GM19324 (cell line): ENCODE results near the gene ARHGEF3.
"Not testable (repeated sequence)": the region's sequence is repeated elsewhere in the genome, so short reads cannot be mapped to it uniquely, and the experiment has no call there.

Experiments
- ATAC-seq: cut with Tn5 transposase; IDR thresholded peaks from one replicate; pipeline ENCODE4 v1.9.1; 2021; ENCODE audit warnings: mild to moderate bottlenecking, moderate library complexity; ENCODE audit not compliant: unreplicated experiment, low FRiP score

The ARHGEF3 gene

DNA sequence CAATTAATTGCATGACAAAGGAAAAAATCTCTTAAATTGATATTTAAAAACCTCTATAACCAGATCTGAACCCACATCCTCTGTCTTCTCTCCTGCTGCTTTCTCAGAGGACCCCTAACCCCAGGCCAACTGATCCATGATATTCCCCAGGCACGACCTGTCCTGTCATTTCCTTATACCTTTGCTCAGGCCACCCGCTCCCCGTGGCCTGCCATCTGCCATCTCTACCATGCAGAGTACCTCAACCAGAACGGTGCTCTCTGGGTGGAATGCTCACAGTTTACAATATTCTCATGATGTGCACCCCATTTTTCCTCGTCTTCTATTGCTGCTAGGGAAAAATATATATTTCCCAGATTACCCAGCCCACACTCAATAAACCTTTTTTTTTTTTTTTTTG, 57.7 kb downstream of the ARHGEF3 start:
- ATAC-seq, result no peak

GRCh38 chr3:56742887-56743286, 58.9 kb downstream of the ARHGEF3 start:
- ATAC-seq, result no peak

GRCh38 chr3:56739036-56739435, 62.7 kb downstream of the ARHGEF3 start:
- no peak for ATAC-seq

DNA sequence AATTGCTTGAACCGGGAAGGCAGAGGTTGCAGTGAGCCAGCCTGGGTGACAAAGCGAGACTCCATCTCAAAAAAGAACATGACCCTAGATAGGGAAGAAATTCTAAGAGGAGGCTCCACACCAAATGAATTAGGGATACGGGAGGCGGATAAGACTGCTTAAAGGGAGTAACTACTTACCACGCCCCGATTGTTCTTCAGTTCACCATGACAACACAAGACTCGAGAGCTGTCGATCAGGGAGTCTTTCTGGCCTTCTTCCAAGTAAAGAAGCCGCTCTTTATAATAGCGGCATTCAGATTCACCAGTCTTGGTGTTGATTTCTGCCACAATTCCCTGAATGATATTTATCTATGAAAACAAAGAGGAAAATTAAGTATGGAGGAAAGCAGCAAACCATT, 64.7 kb downstream of the ARHGEF3 start:
- ATAC-seq, result no peak

- ATAC-seq, result no peak
Measured at GRCh38 chr3:56732109-56732508, 69.6 kb downstream of the ARHGEF3 start.

DNA sequence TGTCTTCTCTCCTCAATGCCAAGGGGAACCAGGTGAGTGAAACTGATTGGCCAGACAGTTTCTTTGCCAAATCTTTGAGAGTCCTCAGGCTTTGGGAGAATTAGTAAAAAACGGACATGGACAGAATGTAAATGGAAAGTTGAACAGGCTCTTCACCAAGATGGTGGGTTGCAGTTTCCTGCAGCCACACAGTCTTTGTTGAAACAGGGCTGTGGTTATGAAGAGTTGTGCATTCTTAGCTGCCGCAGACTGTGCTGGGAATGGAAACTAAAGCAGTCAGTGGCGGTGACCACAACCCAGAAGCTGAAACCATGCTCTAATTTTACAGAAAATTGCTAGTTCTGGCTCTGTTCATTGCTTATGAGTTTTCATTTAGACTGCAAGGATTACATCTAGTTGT, 76.6 kb downstream of the ARHGEF3 start:
- ATAC-seq, result peak; percentile 95

DNA sequence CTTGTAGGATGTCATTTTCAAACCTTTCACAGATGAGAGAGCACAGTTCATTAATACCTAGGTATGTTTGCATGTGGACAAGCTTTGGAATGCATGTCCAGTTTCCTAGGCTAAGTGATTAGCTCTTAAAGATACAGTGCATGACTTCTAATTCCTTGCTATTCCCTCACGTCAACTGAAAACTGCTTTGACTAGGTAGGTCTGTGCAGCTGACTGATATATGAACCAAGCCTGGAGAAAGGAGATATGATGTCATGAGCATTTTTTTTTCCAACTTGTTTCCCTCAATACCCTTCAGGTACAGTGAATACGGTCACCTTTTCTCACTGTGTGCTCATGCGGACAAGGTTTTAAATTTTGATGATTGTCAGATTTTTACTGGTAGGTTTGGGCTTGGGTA, 77.1 kb downstream of the ARHGEF3 start:
- no peak for ATAC-seq

GRCh38 chr3:56720849-56721248, 80.9 kb downstream of the ARHGEF3 start:
- ATAC-seq, result no peak

GRCh38 chr3:56718809-56719208, 82.9 kb downstream of the ARHGEF3 start:
- not testable (repeated sequence) for ATAC-seq

- no peak for ATAC-seq
Measured at GRCh38 chr3:56711344-56711743, 90.4 kb downstream of the ARHGEF3 start.

DNA sequence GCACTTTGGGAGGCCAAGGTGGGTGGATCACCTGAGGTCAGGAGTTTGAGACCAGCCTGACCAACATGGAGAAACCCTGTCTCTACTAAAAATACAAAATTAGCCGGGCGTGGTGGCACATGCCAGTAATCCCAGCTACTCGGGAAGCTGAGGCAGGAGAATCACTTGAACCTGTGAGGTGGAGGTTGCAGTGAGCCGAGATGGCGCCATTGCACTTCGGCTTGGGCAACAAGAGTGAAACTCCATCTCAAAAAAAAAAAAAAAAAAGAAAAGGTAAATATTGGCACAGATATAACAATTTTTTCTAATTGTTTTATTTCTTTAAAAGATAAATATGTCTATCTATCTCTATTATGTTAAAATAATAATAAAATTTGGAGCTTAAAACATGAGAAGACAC, 94.3 kb downstream of the ARHGEF3 start:
- not testable (repeated sequence) for ATAC-seq

DNA sequence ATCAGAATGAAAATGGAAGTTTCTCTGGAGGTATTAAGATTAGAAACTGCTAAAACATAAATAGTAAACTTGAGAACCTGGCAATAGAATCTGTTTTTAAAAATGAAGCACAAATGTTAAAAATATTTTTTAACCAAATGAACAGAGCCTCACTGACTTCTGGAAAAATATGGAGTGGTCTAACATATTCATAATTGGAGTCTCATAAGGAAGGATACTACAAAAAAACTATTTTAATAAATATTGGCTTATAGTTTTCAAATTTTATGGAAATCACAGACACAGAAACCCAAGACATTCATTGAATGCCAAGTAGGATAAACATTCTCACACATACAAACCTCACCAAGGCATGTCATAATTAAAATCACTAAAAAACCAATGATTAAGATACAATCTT, 95.1 kb downstream of the ARHGEF3 start:
- ATAC-seq, result no peak

DNA sequence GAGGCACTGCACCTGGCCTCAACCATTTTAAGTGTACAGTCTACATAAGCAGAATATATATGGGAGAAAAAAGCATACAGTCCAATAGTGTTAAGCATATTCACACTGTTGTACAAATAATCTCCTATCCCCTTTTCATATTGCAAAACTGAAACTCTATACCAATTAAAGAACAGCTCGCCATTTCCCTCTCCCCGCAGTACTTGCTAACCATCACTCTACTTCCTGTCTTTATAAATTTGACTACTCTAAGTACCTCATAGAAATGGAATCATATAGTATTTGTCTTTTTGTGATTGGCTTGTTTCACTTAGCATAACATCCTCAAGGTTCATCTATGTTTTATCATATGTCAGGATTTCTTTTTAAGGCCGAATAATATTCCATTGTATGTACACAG, 97.0 kb downstream of the ARHGEF3 start:
- no peak for ATAC-seq

DNA sequence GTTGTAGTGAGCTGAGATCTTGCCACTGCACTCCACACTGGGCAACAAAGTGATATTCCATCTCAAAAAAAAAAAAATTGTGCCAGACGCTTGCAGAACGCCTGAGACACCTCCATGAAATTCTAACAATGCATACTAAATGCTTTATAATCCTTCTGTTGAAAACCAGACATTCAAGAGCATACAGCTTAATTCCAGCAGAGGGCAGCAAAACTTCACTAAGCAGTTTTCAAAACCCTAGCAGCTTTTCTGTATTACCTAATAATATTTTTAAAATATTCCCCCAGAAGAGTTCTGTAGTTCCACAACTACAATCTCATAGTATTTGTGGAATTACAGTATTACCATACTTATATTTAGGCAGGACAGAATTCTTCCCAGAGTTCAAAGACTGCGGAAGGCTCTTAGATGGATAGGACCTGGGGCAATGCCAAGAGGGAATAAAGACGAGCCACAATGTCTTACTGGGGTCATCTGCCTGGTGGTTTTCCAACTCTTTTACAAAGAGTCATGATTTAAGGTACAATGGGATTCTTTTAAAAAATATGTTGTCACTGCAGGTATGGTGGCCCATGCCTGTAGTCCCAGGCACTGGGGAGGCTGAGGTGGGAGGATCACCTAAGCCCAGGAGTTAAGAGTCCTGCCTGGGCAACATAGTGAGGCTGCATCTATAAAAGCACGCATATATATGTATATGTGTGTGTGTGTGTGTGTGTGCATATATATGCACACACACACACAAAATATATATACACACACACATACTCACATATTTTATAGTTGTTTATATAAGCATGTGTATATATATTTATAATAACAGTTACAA, 99.0 kb downstream of the ARHGEF3 start:
- ATAC-seq, result no peak

GRCh38 chr3:56700151-56700550, 101.6 kb downstream of the ARHGEF3 start:
- ATAC-seq, result no peak

- ATAC-seq, result no peak
Measured at GRCh38 chr3:56694867-56695683, 106.7 kb downstream of the ARHGEF3 start.

DNA sequence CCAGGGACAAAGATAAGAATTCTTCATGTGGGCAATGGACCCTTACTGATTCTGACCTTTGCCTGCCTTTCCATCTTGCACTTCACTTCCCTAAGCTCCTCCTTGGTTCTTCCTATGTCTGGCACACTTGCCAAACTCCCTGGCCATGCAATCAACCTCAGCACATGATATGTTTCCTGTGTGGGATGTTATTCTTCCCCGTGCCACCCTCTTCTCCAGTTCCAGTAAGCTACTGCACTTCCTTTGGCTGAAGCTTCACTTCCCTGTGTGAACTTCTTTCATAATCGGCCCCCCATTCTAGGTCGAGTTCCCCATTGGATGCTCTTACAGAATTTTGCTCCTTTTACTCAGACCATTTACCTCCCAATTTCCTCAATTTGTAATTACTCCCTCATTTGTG, 108.0 kb downstream of the ARHGEF3 start:
- ATAC-seq, result no peak

DNA sequence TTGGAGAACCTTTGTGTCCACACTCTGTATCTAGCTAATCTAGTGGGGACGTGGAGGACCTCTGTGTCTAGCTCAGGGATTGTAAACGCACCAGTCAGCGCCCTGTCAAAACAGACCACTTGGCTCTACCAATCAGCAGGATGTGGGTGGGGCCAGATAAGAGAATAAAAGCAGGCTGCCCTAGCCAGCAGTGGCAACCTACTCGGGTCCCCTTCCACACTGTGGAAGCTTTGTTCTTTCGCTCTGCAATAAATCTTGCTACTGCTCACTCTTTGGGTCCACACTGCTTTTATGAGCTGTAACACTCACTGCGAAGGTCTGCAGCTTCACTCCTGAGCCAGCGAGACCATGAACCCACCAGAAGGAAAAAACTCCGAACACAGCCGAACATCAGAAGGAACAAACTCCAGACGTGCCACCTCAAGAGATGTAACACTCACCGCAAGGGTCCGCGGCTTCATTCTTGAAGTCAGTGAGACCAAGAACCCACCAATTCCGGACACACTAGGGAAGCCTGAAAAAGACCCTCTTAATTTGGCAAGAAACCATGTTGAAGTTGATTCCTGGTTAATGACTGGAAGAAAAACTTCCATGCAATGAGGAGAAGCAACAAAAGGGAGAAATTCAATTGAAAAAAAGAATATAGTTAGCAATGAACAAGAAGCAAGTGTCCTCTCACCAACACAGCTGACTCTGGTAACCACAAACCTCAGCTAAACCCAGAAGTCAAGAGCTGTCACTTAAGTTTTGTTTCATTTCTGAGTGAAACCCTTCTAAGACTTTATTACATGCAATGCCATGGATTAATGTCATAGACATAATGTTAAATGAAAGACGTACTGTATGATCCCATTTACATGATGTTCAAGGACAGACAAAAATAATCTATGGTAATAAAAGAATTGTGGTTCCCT, 109.0 kb downstream of the ARHGEF3 start:
- ATAC-seq, result peak; percentile 63

DNA sequence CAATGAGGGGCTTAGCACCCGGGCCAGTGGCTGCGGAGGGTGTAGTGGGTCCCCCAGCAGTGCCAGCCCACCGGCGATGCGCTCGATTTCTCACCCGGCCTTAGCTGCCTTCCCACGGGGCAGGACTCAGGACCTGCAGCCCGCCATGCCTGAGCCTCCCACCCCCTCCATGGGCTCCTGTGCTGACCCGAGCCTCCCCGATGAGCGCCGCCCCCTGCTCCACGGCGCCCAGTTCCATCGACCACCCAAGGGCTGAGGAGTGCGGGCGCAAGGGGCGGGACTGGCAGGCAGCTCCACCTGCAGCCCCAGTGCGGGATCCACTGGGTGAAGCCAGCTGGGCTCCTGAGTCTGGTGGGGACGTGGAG, 109.8 kb downstream of the ARHGEF3 start:
- ATAC-seq, result not testable (repeated sequence)

DNA sequence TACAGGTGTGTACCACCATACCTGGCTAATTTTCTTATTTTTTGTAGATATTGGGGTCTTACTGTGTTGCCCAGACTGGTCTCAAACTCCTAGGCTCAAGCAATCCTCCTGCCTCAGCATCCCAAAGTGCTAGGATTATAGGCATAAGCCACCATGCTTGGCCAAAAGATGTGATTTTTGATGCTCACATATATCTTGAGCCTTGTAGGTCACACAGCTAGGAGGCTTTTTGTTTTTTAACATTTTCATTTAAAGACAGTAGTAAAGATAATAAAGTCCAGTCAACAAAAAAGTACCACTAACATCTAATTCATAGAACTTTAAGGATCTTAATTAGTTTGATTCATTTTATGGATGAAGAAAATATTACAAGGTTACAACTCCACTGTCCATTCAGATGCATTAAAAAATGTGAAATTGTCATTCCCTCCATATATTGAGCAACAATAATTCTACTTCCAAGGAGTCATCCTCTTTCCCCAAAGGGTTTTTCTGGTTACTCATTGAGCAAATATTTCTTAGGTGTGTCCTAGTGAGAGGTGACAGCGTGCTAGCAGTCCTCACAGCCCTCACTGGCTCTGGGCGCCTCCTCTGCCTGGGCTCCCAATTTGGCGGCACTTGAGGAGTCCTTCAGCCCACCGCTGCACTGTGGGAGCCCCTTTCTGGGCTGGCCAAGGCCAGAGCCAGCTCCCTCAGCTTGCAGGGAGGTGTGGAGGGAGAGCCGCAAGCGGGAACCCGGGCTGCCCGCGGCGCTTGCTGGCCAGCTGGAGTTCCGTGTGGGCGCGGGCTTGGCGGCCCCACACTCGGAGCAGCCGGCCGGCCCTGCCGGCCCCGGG, 110.4 kb downstream of the ARHGEF3 start:
- no peak for ATAC-seq
